ENCODE data around the gene KCNE3.

GRCh38 chr11:74476536-74476935 lies 9.2 kb upstream of the KCNE3 start:
- TF ChIP-seq CTCF (IDR thresholded peaks at IDR 0.05; ENCODE audit: low read depth, low read length) (no peak), POLR2A (IDR thresholded peaks at IDR 0.05; ENCODE audit: extremely low read depth, insufficient read length) (no peak), MYC (IDR thresholded peaks at IDR 0.05; ENCODE audit: low read depth, low read length) (no peak)

Data from NB4 (cell line).